ENCODE data around the gene PUSL1. TPM values are rescaled to one million over a fixed set of nuclear protein-coding genes. Genes with fewer than 3 reads are reported as not detected.

Gene PUSL1
- total and polyA plus RNA-seq, 2 of the 13 experiments (the other 11 are each of a cell fraction or from before 2014, with no cell fraction given): 8.3 to 22.2 TPM

- no peak for TF ChIP-seq NFKBIZ (CRISPR knock-in tag; IDR thresholded peaks at IDR 0.05)
- no peak for TF ChIP-seq ZBTB37 (CRISPR knock-in tag; IDR thresholded peaks at IDR 0.05)
- TF ChIP-seq MED13 (CRISPR knock-in tag; IDR thresholded peaks at IDR 0.05): no peak
- 0 out of 2 replicates have a peak, but pooled peaks have one; percentile 49 for TF ChIP-seq SMAD1 (CRISPR knock-in tag; IDR thresholded peaks at IDR 0.05; ENCODE audit: borderline replicate concordance, low read depth)
- no peak for TF ChIP-seq MXD1 (CRISPR knock-in tag; IDR thresholded peaks at IDR 0.05)
- TF ChIP-seq RNF219 (CRISPR knock-in tag; IDR thresholded peaks at IDR 0.05): no peak
- TF ChIP-seq SIX1 (CRISPR knock-in tag; IDR thresholded peaks at IDR 0.05; ENCODE audit: borderline replicate concordance): no peak
- no peak for TF ChIP-seq NFRKB (IDR thresholded peaks at IDR 0.05)
- TF ChIP-seq ARNTL (CRISPR knock-in tag; IDR thresholded peaks at IDR 0.05): 0 out of 2 replicates have a peak, but pooled peaks have one; percentile 18
- no peak for TF ChIP-seq MIER2 (CRISPR knock-in tag; IDR thresholded peaks at IDR 0.05)
- TF ChIP-seq ZNF333 (CRISPR knock-in tag; IDR thresholded peaks at IDR 0.05; ENCODE audit: borderline replicate concordance): no peak
- no peak for TF ChIP-seq SSRP1 (CRISPR knock-in tag; IDR thresholded peaks at IDR 0.05)
- TF ChIP-seq HDAC1 (CRISPR knock-in tag; IDR thresholded peaks at IDR 0.05): 0 out of 2 replicates have a peak, but pooled peaks have one; percentile 11
- TF ChIP-seq IRF1 (CRISPR knock-in tag; IDR thresholded peaks at IDR 0.05; ENCODE audit: low read depth): no peak
- TF ChIP-seq TMF1 (CRISPR knock-in tag; IDR thresholded peaks at IDR 0.05; ENCODE audit: low read depth): no peak
- no peak for TF ChIP-seq ZNF777 (CRISPR knock-in tag; IDR thresholded peaks at IDR 0.05)
- TF ChIP-seq ZMYM2 (CRISPR knock-in tag; IDR thresholded peaks at IDR 0.05): no peak
- no peak for TF ChIP-seq KDM2A (CRISPR knock-in tag; IDR thresholded peaks at IDR 0.05; ENCODE audit: borderline replicate concordance, low read depth)
- TF ChIP-seq ZNF430 (CRISPR knock-in tag; IDR thresholded peaks at IDR 0.05): no peak
- no peak for TF ChIP-seq ZNF234 (CRISPR knock-in tag; conservative IDR thresholded peaks at IDR 0.05)
- TF ChIP-seq AGO2 (optimal IDR thresholded peaks at IDR 0.05; ENCODE audit: low read depth, low read length): peak; percentile 55
- TF ChIP-seq ZNF512 (CRISPR knock-in tag; IDR thresholded peaks at IDR 0.05): 0 out of 2 replicates have a peak, but pooled peaks have one; percentile 49
- TF ChIP-seq ZNF616 (CRISPR knock-in tag; IDR thresholded peaks at IDR 0.05; ENCODE audit: low read depth): no peak
Measured at GRCh38 chr1:1272341-1273208, 35.8 kb upstream of the PUSL1 start (continued).

All from HepG2 (cell line).